Fibroblast of peridontal ligament (primary cell): Measurements from ENCODE around the gene ATF5.

Experiments
- DNase-seq: peaks from one replicate; pipeline ENCODE4 v3.0.0-alpha.2; 2010; ENCODE audit errors: extremely low read depth

ATF5 gene

DNA sequence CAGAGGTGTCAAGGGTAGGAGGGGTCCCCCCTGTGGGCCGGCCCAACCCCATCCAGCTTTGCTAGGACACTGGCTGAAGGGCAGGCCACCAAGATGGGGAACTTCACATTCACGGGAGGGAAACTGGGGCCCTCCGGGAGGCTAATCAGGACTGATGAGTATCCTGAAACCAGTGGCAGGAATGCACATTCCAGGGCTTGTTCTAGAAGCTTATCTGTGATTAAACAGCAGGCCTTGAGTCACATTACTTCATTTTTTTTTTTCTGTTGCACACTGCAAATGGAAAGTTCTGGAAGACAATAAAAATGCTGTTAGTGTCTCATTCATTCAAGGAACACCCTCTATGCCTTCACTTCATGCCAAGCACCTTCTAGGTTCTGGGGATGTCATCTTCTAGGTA lies 47.5 kb downstream of the ATF5 start:
- DNase-seq: no peak

DNA sequence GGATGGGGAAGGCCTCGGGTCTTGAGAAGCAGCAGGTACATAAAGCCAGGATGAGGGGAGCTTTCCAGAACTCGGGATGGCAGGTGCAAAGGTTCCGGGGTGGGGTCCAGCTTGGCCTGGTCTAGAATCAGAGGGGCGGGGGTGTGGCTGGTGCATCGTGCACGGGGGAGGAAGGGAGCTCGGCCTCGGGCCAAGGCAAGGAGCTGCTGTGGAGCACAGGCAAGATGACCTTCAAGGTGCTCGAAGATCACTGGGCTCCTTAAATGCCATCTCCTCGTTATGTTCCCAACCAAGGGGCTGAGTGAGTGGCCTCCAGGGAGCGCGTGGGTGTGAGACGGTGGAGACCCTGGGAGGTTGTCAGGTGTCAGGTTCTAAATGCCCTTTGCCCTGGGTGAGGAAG lies 48.1 kb downstream of the ATF5 start:
- DNase-seq: no peak

DNA sequence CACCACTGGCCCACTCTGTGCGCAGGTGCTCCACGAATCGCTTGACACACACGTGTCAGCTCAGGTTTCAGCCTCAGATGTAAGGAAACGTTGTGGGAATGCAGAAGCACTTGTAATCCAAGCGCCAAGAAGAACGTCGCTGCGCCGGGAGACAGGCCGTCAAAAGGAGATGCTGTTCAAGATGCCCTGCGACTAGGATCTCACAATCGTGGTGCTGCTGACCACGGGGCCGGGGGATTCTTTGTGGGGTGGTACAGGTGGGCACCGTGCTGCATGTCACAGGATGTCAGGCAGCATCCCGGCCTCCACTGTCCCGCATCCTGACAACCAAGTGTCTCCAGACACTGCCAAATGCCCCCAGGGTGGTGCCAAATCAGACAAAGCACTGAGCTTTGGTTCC lies 48.9 kb downstream of the ATF5 start:
- DNase-seq: no peak

DNA sequence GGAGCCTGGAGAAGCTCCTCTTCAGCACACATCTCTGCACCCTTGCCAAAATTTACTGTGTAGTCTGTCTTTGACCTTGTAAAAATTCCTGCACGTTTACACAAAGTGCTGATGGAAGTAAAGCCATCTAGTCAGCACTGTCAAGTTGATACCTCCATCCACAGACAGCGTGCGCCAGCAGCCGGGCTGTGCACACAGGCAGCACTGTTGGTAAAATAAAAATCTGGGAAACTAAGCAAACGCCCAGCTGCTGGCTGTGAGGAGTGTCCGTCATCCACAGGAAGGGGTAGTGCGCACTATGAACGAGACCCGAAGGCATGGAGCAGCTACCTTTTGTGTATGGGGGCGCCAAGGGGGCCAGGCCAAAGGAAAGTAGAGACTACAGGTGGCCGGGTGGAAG lies 49.3 kb downstream of the ATF5 start:
- no peak for DNase-seq

DNA sequence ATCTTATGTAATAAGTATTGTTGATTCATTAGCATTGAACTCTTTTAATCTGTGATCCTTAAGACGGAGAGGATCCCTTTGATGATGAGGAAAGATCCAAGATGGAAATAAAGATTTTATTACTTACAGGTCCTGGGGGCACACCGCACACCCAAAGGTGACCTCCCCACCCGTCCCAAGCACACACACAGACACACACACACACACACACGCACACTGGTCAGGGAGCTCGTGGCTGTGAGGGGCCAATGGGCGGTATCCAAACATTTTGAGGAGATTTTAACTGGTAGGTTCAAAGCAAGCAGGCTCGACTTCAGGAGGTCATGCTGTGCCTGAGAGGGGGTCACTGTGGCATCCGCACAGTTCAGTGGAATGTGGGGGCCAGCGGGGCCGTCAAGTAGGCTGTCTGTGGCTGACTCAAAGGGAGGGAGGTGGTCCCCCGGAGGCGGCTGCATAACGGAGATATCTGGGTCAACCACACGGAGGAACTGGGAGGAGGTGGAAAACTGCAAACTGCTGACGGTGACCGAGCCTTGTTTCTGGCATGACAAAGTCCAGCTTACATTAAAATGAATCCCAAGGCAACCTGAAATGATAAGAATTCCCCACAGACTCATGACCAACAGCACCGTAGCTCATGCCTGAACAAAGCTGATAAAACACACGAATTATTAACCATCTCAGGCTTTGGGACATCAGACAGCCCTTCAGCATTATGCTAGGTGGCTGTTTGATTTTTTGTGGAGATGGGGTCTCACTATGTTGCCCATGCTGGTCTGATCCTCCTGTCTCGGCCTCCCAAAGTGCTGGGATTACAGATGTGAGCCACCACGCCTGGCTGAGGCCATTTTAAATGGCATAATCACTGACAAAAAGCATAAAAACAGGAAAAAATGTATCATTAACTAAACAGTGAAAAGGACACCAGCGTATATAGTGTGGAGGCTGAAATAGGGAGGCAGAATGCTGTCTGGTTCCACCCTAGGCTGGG lies 52.9 kb downstream of the ATF5 start:
- no peak for DNase-seq
